CD4-positive, alpha-beta T cell treated with Interleukin-6 at 100 ng/mL for 8 hours (primary cell): Measurements from ENCODE around the gene VEGFC.

Source experiments
- DNase-seq: peaks from one replicate; pipeline ENCODE4 v3.0.0-alpha.2; 2020; ENCODE audit warnings: mixed read lengths, low spot score

The VEGFC gene

DNA sequence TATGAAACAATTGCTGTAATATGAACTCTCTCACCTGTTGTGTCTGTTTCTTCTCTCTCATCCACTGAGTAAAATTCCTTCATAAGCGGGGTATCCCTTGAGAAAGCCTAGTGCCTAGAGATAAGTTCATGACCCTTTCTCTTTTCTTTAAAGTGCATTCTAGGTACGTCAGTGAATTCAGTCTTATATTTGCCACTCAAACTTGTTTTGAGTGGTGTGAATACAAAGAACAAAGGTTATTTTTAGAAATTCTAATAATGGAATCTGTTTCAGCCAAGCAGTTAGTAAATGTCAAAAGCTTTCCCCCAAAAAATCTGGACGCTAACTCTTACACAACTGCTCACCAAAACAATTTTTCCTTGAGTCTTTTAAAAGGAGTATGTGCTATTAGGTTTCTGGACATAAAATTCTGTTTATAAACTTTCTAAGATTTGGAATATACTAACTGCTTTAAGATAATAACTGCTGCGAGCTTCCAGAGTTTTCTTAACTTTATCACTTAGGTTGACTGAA lies 112.0 kb downstream of the VEGFC start:
- no peak for DNase-seq

DNA sequence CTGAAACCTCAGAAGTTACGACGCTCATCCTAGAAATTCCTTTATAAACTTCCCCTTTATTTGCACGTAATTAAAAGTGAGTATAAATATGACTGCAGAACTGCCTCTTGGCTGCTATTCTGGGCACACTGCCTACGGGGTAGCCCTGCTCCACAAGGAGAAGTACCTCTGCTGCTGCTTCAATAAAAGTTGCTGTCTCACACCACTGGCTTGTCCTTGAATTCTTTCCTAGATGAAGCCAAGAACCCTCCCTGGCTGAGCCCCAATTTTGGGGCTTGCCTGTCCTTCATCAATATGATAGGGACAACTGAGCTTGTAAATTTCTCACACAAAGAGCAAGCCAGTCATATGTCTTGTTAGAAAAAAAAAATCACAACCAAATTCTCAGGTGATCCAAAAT lies 115.8 kb downstream of the VEGFC start:
- DNase-seq, result no peak

DNA sequence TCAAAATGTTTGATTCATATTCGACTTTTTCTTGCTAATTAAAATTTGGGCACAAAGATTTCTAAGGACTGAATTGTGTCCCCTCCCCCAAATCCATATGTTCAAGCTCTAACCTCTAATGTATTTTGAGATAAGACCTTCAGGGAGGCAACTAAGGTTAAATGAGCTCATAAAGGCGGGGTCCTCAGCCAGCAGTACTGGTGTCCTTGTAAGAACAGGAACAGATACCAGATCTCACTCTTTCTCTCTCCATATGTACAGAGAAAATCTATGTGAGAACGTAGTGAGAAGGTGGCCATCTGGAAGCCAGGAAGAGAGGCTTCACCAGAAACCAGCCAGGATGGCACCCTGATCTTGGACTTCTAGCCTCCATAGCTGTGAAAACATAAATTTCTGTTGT lies 116.9 kb downstream of the VEGFC start:
- DNase-seq, result no peak

DNA sequence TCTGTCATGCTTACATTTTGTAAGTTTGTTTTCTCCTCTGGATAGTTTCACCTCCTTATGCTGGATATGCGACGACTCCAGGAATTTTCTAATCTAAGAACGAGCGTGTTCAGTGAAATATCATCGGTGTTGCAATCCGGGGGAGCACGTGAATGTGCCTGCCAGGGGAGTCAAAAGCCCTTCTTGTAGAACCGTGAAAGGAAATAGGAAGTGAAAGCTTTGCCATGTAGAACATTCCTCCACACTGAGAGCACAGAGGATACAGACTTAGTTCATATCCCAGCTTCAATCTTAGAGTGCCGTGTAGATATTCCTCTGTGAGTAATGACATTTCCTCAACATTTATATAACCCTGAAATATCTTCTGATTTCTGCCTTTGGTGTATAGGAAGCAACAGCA lies 121.2 kb downstream of the VEGFC start:
- DNase-seq, result no peak

DNA sequence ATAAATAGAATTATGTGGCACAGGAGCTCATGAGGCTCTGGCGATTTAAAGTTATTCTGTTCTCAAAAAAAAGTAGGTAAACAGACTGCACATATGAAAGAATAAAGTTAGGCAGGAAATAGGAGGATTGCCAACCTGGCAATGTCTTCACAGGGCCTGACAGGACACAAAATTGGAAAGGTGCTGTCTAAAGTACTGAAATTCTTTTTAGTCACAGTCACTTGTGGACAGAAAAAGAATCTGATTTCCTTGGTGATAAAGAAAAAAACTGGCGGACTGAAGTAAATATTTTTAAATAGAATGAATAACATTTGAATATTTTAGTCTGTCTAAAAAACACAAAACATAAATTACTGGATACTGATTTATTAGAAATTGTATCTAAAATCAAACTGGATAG lies 124.4 kb downstream of the VEGFC start:
- DNase-seq, result no peak

DNA sequence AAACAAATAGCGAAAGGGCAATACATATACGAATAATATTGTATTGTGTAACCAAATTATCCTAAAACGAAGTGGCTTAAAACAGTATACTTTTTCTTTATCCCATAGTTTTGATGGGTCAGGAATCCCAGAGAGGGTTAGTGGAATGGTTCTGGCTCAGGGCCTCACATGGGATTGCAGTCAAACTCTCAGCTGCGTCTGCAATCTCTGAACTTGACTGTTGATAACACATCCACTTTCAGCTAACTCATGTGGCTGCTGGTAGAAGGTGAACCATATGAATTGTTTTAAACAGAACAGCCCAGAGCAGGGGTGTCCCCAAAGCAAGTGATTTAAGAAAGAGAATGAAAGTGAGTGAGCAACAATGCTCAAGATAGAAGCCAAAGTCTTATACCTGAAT lies 127.8 kb downstream of the VEGFC start:
- DNase-seq, result no peak

DNA sequence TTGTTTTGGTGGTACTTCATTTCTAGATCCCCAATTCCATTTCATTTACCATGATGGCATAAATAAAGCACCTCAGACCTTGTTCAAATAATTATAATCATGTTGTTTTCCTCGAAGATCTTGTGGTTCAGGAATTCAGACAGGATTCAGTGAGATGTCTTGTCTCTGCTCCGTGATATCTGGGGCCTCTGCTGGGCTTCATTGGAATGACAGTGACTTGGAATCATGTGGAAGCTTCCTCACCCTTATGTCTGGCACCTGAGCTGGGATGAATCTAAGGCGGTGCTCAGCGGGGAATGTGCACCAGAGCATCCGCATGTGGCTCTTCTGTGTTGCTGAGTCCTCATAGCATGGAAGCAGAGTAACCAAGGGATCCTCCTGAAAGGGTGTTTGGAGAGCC lies 132.2 kb downstream of the VEGFC start:
- DNase-seq, result no peak

DNA sequence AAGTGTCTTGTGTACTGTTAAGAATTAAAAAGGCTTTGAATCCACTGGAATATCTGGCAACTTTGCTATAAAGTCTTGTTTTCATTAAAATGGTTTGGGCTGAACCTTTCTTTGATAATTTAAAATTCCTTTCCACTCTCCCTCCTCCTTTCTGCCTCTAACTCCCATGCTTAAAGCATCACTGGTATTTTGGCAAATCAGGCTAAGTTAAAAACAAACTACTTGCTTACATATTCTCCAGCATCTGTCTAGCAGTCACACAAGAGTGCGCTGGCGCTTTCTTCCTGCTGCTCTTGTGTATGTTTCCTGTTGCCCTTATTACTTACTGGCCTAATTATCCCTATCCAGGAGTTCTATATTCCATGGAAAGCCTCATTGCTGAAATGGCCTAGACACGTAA lies 136.6 kb downstream of the VEGFC start:
- no peak for DNase-seq

DNA sequence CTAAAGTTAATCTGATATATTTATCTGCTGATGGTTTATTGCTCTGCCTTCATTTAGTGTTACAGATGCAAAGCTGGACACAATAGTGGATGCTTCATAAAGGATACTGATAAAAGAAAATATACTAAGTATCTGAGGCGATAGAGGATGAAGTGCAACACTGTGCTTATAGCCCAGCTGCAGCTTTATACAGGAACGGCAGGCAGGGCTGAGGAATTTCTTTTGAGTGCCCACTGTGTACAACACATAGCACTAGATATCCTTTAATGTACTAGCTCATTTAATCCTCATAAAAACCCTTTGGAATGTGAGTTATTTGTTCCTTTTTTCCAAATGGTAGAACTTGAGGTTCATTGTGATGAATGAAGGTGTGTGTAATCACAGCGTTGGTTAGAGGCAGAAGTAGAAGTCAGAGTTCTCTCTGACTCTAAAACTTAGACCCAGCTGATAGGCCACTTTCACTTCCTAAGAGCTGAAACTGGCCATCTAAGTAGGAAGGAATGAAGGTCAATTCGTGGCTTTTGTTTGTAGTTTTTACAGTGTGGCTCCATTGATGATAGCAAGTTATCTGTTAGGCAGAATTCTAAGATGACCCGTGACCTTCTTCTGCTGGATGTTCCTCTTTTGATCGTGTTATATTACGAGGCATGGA lies 138.0 kb downstream of the VEGFC start:
- DNase-seq, result no peak

DNA sequence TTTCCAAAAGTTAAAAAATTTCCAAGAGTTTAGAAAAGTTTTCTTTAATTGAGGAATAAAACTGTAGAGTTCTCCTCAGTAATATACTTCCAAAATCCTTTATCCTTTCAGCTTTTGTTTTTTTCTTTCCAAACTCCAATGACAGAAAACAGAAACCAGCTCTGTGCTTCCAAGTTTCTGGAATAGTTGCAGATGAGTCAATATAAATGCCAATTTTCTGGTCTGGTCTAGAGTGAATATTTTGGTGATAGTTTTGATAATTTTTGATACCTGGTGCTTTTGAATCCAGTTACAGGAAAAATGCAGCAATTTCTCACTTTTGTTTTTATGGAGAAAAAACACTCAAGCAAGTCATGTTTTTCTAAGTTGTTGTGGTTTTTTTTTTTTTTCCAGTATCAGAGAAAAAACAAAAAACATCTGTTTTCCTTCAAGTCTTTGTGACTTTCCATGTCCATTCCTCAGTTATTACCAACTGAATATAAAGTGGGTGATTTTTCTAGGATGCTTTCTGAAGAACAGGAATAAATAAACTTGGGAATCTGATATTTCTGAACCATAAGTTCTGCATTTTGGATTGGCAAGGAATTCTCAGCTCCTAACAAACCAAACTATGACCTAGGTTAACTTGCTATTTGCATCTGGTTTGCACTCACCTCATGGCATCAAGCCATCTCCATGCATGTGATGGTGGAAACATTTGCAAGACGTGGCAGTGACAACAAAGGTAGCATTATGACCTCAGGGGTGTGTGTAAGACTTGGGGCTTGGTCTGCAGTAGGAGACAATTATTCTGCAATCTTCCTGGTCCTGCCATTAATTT lies 139.1 kb downstream of the VEGFC start:
- no peak for DNase-seq

DNA sequence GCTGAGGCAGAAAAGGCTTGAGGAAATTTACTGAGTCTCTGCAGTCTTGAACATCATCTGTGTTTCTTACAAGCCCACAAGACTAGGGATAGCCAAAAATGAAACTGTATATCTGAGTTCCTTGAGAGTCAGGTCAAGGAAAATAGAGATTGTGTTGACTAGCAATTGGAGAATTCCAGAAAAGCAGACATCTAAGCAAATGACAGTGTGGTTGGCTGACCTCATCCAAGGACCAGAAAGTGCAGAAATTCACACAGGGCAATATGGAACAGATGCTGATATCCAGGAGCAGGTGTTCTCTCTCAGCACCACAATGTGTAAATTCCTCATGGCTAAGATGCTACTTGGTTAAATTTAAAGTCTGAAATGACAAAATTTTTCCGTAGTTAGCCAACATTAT lies 146.4 kb downstream of the VEGFC start:
- no peak for DNase-seq

DNA sequence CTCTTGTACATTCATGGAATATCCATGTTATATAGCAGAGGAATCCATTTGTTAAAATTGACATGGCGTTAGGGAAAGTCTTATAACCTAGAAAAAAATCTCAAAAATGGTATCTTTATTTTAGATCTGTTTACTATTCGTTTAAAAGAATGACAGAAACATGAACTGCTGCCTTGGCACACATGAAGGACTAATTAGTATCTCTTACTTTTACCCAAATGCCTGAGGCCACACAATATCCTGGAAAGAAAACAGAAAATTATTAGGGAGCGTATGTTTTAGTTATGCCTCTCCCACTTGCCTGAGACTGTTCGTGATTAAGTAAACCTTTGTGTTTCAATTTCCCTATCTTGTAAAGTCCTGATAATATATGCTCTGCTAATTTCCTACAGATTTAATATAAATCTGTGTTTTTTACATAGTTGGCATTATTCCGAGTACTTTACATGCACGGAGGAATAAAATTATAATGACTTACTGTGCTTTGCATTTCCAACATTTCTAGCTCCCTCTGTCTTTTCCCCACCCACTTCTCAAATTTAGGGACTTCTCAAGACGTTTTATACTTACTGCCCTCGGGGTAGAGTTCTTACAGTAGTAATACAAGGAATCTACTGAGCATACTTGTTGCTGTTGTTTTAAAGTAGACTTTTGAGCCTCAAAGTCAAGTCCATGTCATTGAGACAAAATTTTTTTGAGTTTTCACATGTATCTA lies 147.3 kb downstream of the VEGFC start:
- DNase-seq, result no peak

DNA sequence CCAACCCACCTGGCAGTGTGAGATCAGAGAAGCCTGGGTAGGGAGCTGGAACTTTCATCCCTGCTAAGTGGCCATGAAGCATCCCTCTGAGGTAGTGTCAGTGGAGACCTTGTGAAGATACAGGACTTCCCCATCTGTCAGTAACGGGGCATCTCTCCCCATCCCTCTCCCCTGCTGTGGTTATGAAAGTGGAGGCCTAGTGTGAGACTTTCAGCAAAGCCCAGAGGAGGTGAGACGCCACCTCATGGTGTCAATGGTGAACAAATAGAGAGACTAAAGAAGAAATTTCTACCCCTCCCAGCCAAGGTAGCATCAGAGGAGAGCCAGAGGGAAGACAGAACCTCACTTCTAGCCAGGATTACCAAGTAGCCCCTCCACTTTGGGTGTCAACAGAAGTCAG lies 150.2 kb downstream of the VEGFC start:
- DNase-seq, result no peak

DNA sequence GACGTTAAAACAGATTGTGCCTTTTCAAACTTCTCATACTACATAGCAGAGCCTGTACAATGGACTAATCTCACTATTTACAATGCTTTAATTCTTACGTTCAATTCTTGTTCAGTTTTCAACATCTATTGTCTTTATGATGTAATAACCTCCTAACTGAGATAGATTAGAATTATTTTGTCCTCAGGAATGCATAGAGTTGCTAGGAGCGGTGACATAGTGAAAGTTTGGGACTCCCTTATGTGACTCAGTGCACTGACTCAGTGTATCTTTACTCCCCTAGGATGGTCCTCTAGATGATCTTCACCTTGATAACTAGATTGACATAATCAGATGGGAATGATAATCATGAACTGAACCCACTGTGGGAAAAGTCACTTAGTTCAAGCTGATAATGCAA lies 151.5 kb downstream of the VEGFC start:
- DNase-seq, result no peak

DNA sequence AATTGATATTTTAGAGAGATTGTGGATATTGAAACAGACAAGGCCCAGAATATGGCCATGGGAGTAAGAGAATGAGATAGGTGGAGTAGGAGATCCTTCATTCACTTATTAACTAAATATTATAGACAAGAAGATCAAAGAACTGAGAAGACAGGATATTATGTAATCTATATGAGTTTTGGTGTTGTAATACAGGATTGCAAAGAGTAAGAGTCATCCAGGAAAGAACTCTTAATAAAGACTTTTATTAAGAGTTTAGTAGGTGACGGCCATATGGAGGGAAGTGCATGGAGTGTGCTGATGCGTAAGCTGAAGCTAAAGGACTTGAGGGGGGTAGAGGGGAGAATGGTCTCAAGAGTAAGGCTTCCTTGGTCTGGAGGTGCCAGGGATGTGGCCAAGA lies 153.7 kb downstream of the VEGFC start:
- DNase-seq, result no peak

DNA sequence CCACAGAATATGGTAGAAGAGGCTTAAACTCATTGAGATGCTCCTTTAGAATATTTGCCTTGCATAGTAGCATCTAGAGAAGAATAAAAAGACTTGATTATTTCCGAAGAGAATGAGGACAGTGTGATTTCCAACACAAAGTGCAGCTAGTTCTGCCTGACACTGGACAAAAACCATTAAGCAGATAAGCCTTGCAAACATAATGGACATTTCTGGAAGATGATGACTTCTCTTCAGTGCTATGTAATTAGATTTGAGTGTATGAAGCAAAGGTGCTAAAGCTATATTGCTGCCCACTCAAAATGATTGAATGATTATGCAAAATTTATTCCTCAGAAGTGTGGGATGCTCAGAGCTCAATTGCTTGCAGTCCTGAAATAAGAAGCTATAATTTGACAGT lies 156.4 kb downstream of the VEGFC start:
- DNase-seq, result no peak

DNA sequence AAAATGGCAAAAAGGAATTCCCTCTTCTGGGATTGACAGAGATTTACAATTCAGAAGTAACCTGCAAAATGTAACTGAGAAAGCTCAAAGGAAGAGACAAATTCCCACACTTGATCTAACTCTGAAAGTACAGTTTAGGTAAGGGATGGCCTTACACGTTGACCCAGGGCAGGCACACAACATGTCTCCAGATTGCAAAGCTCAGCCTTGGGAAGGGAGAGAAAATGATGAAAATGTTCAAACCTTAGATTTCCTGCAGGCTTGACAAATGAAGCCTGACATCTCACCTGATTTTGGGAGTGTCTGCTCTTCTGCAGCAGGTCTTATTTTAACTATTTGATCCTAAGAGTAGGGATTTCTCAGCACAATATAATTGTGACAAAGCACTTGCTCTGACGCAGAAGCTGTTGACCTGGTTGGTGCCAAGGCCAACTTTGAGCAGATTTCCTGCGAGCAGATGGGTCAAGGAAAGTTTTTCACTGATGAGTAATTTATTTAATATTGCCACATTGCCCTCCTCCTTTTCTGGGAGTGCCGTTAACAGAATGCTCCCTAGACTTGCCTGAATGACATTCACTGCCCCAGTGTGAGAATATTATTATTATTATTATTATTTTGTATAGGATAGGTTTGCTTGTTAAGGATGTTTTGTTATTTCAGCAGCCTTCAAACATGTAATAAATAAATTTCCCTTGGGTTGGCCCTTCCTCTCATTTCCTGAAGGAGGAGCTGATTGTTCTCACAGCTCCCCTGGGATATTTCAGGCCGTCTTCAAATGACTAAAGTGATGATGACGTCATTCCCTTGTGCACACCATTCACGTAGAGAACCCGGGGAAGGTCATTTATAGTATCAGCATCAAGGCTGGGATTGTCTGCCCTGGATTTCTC lies 157.1 kb downstream of the VEGFC start:
- no peak for DNase-seq
